ENCODE data around the gene CABP4. TPM values are rescaled to one million over a fixed set of nuclear protein-coding genes. Genes with fewer than 3 reads are reported as not detected.

Gene CABP4
- total and polyA plus RNA-seq, 2 donors (not counting 3 experiments of a cell fraction or from before 2014, with no cell fraction given) = 2.4 to 5.0 TPM

GRCh38 chr11:67409781-67410368 lies 45.3 kb upstream of the CABP4 start:
- intact Hi-C loops (cut with micrococcal nuclease) (no loop called here), dilution Hi-C loops (cut with MboI; ENCODE audit: extremely low pct_ligation_motif_present, low sequenced_read_pairs) (no loop called here)
- Histone ChIP-seq H2AFZ (ENCODE audit: low read depth, low read length) (no peak overlapping the region), H3K4me2 (ENCODE audit: insufficient read depth, low read length) (no peak overlapping the region), H3K4me1 (ENCODE audit: control insufficient read depth, extremely low read depth, insufficient read depth, low read length) (no peaks in the 10 kb centered on the region), H3K27ac (ENCODE audit: insufficient read depth, low read depth, low read length) (no peak overlapping the region), H3K9ac (replicated peaks; ENCODE audit: extremely low read depth, insufficient read depth, low read length) (no peak overlapping the region), H3K36me3 (ENCODE audit: control insufficient read depth in 2 of 2, extremely low read depth in 1 of 2, insufficient read depth in 2 of 2, low read length in 2 of 2) (no peaks in the 10 kb centered on the region), H4K20me1 (replicated peaks; ENCODE audit: control insufficient read depth, extremely low read depth, insufficient read depth, low read length) (no peaks in the 10 kb centered on the region), H3K9me3 (replicated peaks; ENCODE audit: control insufficient read depth, insufficient read depth, low read length) (no peaks in the 10 kb centered on the region), H3K27me3 (ENCODE audit: control insufficient read depth in 2 of 2, insufficient read depth in 2 of 2, low read length in 2 of 2) (peaks cover 0 to 6% of the 10 kb centered on the region in 2 experiments), H3K9me1 (replicated peaks; ENCODE audit: control insufficient read depth, extremely low read depth, insufficient read depth, low read length) (no peaks in the 10 kb centered on the region), H3K79me2 (ENCODE audit: control insufficient read depth, insufficient read depth, low read length) (no peaks in the 10 kb centered on the region), H3K4me3 (replicated peaks in 1 of 3; ENCODE audit: insufficient read depth in 1 of 3, low read depth in 1 of 3, low read length in 3 of 3) (no peak overlapping the region)
- no TSS peak for BruUV-seq (replicated peaks)
- DNase-seq (ENCODE audit: low read depth, low spot score) (no peak), FAIRE-seq (no peak)
- POLR2A ChIA-PET = no interaction called here
- TF ChIP-seq MAX (IDR thresholded peaks at IDR 0.05; ENCODE audit: insufficient read depth, insufficient read length) (no peak), POLR2AphosphoS5 (IDR thresholded peaks at IDR 0.05; ENCODE audit: insufficient read depth, low read depth, low read length) (no peak)
- CTCF ChIA-PET = no interaction called here

GRCh38 chr11:67410369-67410831 lies 44.8 kb upstream of the CABP4 start:
- H3K27ac ChIP-seq (ENCODE audit: insufficient read depth, low read depth, low read length) = no peak overlapping the region
- no peak overlapping the region for H3K9ac ChIP-seq (replicated peaks; ENCODE audit: extremely low read depth, insufficient read depth, low read length)
- H3K9me1 ChIP-seq (replicated peaks; ENCODE audit: control insufficient read depth, extremely low read depth, insufficient read depth, low read length) = no peaks in the 10 kb centered on the region
- intact Hi-C loops (cut with micrococcal nuclease) (no loop called here), dilution Hi-C loops (cut with MboI; ENCODE audit: extremely low pct_ligation_motif_present, low sequenced_read_pairs) (no loop called here)
- FAIRE-seq = no peak
- DNase-seq (ENCODE audit: low read depth, low spot score) = no peak
- no peak overlapping the region for H3K4me2 ChIP-seq (ENCODE audit: insufficient read depth, low read length)
- H2AFZ ChIP-seq (ENCODE audit: low read depth, low read length) = no peak overlapping the region
- no peaks in the 10 kb centered on the region for H3K79me2 ChIP-seq (ENCODE audit: control insufficient read depth, insufficient read depth, low read length)
- no peaks in the 10 kb centered on the region for H3K36me3 ChIP-seq (ENCODE audit: control insufficient read depth in 2 of 2, extremely low read depth in 1 of 2, insufficient read depth in 2 of 2, low read length in 2 of 2)
- no peaks in the 10 kb centered on the region for H3K4me1 ChIP-seq (ENCODE audit: control insufficient read depth, extremely low read depth, insufficient read depth, low read length)
- peaks cover 0 to 8% of the 10 kb centered on the region in 2 experiments for H3K27me3 ChIP-seq (ENCODE audit: control insufficient read depth in 2 of 2, insufficient read depth in 2 of 2, low read length in 2 of 2)
- no peaks in the 10 kb centered on the region for H4K20me1 ChIP-seq (replicated peaks; ENCODE audit: control insufficient read depth, extremely low read depth, insufficient read depth, low read length)
- H3K4me3 ChIP-seq (replicated peaks in 1 of 3; ENCODE audit: insufficient read depth in 1 of 3, low read depth in 1 of 3, low read length in 3 of 3) = no peak overlapping the region
- no peaks in the 10 kb centered on the region for H3K9me3 ChIP-seq (replicated peaks; ENCODE audit: control insufficient read depth, insufficient read depth, low read length)
- POLR2A ChIA-PET = no interaction called here
- BruUV-seq (replicated peaks) = no TSS peak
- no peak for TF ChIP-seq GATA2 (IDR thresholded peaks at IDR 0.05; ENCODE audit: insufficient read depth, insufficient read length, low read depth, low read length)
- TF ChIP-seq POLR2A (IDR thresholded peaks at IDR 0.05; ENCODE audit: low read depth, low read length) = no peak
- TF ChIP-seq EZH2 (IDR thresholded peaks at IDR 0.05; ENCODE audit: borderline replicate concordance, low read depth, low read length, severe bottlenecking) = no peak
- TF ChIP-seq MAX (IDR thresholded peaks at IDR 0.05; ENCODE audit: insufficient read depth, insufficient read length) = no peak
- no peak for TF ChIP-seq FOS (IDR thresholded peaks at IDR 0.05; ENCODE audit: borderline replicate concordance, insufficient read depth, low read length)
- no peak for TF ChIP-seq MYC (IDR thresholded peaks at IDR 0.05; ENCODE audit: low read depth, low read length)
- TF ChIP-seq POLR2AphosphoS5 (IDR thresholded peaks at IDR 0.05; ENCODE audit: insufficient read depth, low read depth, low read length) = no peak
- TF ChIP-seq CTCF (IDR thresholded peaks at IDR 0.05; ENCODE audit: extremely low read depth in 1 of 2, insufficient read depth in 1 of 2, low read depth in 1 of 2, low read length in 2 of 2) = no peak
- TF ChIP-seq JUN (IDR thresholded peaks at IDR 0.05; ENCODE audit: borderline replicate concordance, insufficient read depth, insufficient read length, low read depth) = no peak
- CTCF ChIA-PET = no interaction called here
